Gastrocnemius medialis (tissue), 4 donors: ENCODE measurements around the gene TEX54. TPM values are rescaled to one million over a fixed set of nuclear protein-coding genes. Genes with fewer than 3 reads are reported as not detected.

Experiments used
- ATAC-seq, 2 donors: fragments of 150-250 bp; one replicate each; pipeline ENCODE4 v1.9.1; 2016
- DNase-seq, 2 donors: peaks; one replicate each; pipeline ENCODE4 v3.0.0-alpha.2; 2019
- H3K27ac ChIP-seq, 4 donors: fragments of 200-600 bp; sonication (generic); 1 replicate in 1 of 4; 2 replicates in 3 of 4; pipeline ENCODE4 v1.5.1; 2016 to 2018; ENCODE audit warnings: mild to moderate bottlenecking in 2 of 4, moderate library complexity in 1 of 4
- H3K27me3 ChIP-seq, 3 donors: fragments of 200-600 bp; sonication (generic) in 2 of 3; 1 replicate in 1 of 3; 2 replicates in 2 of 3; pipeline versions ENCODE4 v1.5.1 to v1.6.0; 2016 to 2019; ENCODE audit warnings: mild to moderate bottlenecking in 1 of 3, moderate library complexity in 1 of 3
- H3K36me3 ChIP-seq, 2 donors: fragments of 200-600 bp; sonication (generic) in 1 of 2; one replicate each; pipeline ENCODE4 v1.5.1; 2017 to 2018
- H3K4me1 ChIP-seq, 2 donors: fragments of 200-600 bp; sonication (generic) in 1 of 2; one replicate each; pipeline ENCODE4 v1.5.1; 2016 to 2017; ENCODE audit warnings: mild to moderate bottlenecking in 2 of 2
- H3K4me3 ChIP-seq, 4 donors: fragments of 200-600 bp; sonication (generic) in 3 of 4; 1 replicate in 1 of 4; 2 replicates in 3 of 4; pipeline ENCODE4 v1.5.1; 2016 to 2019; ENCODE audit warnings: mild to moderate bottlenecking in 2 of 4
- H3K9me3 ChIP-seq, 3 donors: fragments of 200-600 bp; sonication (generic) in 2 of 3; 1 replicate in 1 of 3; 2 replicates in 2 of 3; pipeline ENCODE4 v1.5.1; 2016 to 2019
- CTCF ChIP-seq, 5 experiments: fragments of 450-650 bp in 3 of 5; fragments of 200-600 bp in 2 of 5; sonication (generic) in 2 of 5; IDR thresholded peaks in 4 of 5; conservative IDR thresholded peaks in 1 of 5; 1 replicate in 4 of 5; 2 replicates in 1 of 5; pipeline ENCODE4 v1.5.1; 2016 to 2019; ENCODE audit warnings: antibody characterized with exemption in 5 of 5, mild to moderate bottlenecking in 3 of 5, moderate library complexity in 3 of 5
- POLR2A ChIP-seq, 2 donors: fragments of 450-650 bp; IDR thresholded peaks; one replicate each; pipeline ENCODE4 v1.6.1; 2017; ENCODE audit warnings: antibody characterized with exemption in 2 of 2, mild to moderate bottlenecking in 2 of 2, moderate library complexity in 2 of 2
- in situ Hi-C, 4 donors: fragments of 200-750 bp; cut with MboI; loops; one replicate each; pipeline versions ENCODE4 v1.15.0 to v1.8.0; 2017; ENCODE audit warnings: low sequenced_read_pairs in 4 of 4
- intact Hi-C: fragments of 100-400 bp; cut with DNase I; formaldehyde crosslinking; loops from one replicate; pipeline ENCODE4 v1.15.1; 2023; ENCODE audit warnings: low total_unique reads
- total RNA-seq, 4 donors: library from RNA; depleted of rRNA; stranded (reverse); fragments of >200 nt; gene quantifications; one replicate each; pipeline versions ENCODE4 v1.1.0 to v1.2.3, GENCODE V29; 2016

The TEX54 gene
- total RNA-seq, 4 donors from 2014 or later = not detected

- Histone ChIP-seq H3K36me3 (peaks cover 4 to 30% of the 10 kb centered on the region in 2 donors), H3K9me3 (no peaks in the 10 kb centered on the region), H3K4me3 (peak overlapping the region; percentile 78 to 99 (median 97)), H3K4me1 (peaks cover 36 to 39% of the 10 kb centered on the region in 2 donors), H3K27me3 (no peaks in the 10 kb centered on the region), H3K27ac (peak overlapping the region; percentile 96 to 100 (median 98))
- DNase-seq (peak in 1 of 2 donors; percentile 62), ATAC-seq (peak; percentile 18 to 25)
- in situ Hi-C loops = loop anchor here in 1 of 4 donors (25.0 kb wide), 1 partner anchor 768 kb away; the partner anchor contains the start of gene INCENP
- intact Hi-C loops = loop anchor here (1.0 to 2.0 kb wide), 3 partner anchors 50 to 910 kb away; partner anchors contain the start of gene TMEM179B
- no peak for TF ChIP-seq POLR2A (IDR thresholded peaks at IDR 0.05)
- no peak for TF ChIP-seq CTCF (IDR thresholded peaks at IDR 0.05 in 4 of 5, conservative IDR thresholded peaks at IDR 0.05 in 1 of 5)
Observed at GRCh38 chr11:62880231-62880802, 47.7 kb upstream of the TEX54 start.

DNA sequence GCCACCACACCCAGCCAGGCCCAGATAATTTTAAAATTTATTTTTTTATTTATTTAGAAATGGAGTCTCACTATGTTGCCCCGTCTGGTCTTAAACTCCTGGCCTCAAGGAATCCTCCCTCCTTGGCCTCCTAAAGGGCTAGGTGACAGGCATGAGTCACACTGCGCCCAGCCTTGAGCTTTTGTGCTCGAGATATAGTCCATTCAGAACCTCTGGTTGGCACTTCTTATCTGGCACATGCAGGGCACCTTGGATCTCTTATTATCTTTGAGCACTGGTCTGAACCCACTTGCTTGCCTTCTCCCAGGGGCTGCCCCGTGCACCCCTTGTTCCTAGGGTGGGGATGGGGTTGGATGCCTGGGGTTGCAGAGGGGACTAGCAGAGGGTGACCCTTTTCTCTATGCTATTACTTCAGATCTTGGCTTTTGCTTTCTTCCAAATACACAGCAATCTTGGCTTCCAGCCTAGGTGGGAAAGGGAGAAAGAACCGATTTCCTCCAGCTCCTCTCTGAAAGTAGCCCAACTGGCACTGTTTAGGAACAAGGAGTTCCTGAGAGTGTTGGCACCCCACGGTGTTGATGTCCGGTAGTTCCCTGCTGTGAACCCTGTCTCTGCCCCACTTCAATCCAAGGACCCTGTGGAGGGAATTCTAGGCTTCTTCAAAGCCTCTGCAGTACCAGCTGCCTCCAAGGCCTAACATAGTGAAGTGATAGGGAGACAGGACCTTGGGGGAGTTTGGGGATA lies 46.8 kb upstream of the TEX54 start:
- TF ChIP-seq CTCF (IDR thresholded peaks at IDR 0.05 in 4 of 5, conservative IDR thresholded peaks at IDR 0.05 in 1 of 5) = no peak
- no peak for TF ChIP-seq POLR2A (IDR thresholded peaks at IDR 0.05)
- peak in 1 of 2 donors; percentile 18 for ATAC-seq
- Histone ChIP-seq H3K36me3 (peaks cover 3 to 21% of the 10 kb centered on the region in 2 donors), H3K27me3 (no peaks in the 10 kb centered on the region), H3K4me3 (peak overlapping the region; percentile 78 to 99 (median 97)), H3K4me1 (peaks cover 36 to 39% of the 10 kb centered on the region in 2 donors), H3K27ac (peak overlapping the region; percentile 96 to 100 (median 98)), H3K9me3 (no peaks in the 10 kb centered on the region)
- in situ Hi-C loops = loop anchor here in 1 of 4 donors (25.0 kb wide), 1 partner anchor 767 kb away; the partner anchor contains the start of gene INCENP
- intact Hi-C loops = no loop called here
- DNase-seq = peak; percentile 38 to 66

DNA sequence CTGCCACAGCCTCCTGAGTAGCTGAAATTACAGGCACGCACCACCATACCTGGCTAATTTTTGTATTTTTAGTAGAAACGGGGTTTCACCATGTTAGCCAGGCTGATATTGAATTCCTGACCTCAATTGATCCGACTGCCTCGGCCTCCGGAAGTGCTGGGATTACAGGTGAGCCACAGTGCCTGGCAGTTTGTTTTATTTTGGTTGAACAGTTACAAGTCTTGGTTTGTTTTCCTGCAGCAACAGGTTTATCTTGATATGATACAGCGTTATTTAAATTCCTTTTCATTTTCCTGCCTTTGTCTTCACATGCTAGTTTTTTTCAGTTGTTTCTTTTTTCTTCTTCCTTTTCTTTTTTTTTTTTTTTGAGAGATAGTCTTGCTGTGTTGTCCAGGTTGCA lies 44.1 kb upstream of the TEX54 start:
- Histone ChIP-seq H3K4me3 (no peak overlapping the region), H3K9me3 (no peaks in the 10 kb centered on the region), H3K27me3 (no peaks in the 10 kb centered on the region), H3K4me1 (peaks cover 13 to 16% of the 10 kb centered on the region in 2 donors), H3K36me3 (no peaks in the 10 kb centered on the region), H3K27ac (no peak overlapping the region)
- no peak for TF ChIP-seq CTCF (IDR thresholded peaks at IDR 0.05 in 4 of 5, conservative IDR thresholded peaks at IDR 0.05 in 1 of 5)
- intact Hi-C loops (no loop called here), in situ Hi-C loops (loop anchor here in 1 of 4 donors (25.0 kb wide), 1 partner anchor 764 kb away; the partner anchor contains the start of gene INCENP)
- ATAC-seq (no peak), DNase-seq (no peak)

GRCh38 chr11:62875698-62876478 lies 43.2 kb upstream of the TEX54 start:
- ATAC-seq (no peak), DNase-seq (no peak)
- TF ChIP-seq CTCF (IDR thresholded peaks at IDR 0.05 in 4 of 5, conservative IDR thresholded peaks at IDR 0.05 in 1 of 5) (no peak), POLR2A (IDR thresholded peaks at IDR 0.05) (no peak)
- Histone ChIP-seq H3K4me1 (peaks cover 13 to 16% of the 10 kb centered on the region in 2 donors), H3K27me3 (no peaks in the 10 kb centered on the region), H3K9me3 (no peaks in the 10 kb centered on the region), H3K27ac (no peak overlapping the region), H3K36me3 (no peaks in the 10 kb centered on the region), H3K4me3 (no peak overlapping the region)
- in situ Hi-C loops = loop anchor here in 1 of 4 donors (25.0 kb wide), 1 partner anchor 764 kb away; the partner anchor contains the start of gene INCENP
- intact Hi-C loops = no loop called here
